DOHH2 (cell line): ENCODE results near the gene RPUSD1.

ENCODE experiments used
- EZH2phosphoT487 ChIP-seq: fragments of 200-600 bp; sonication (generic); IDR thresholded peaks from 2 replicates; pipeline ENCODE4 v1.6.1; 2017; ENCODE audit warnings: borderline replicate concordance, mild to moderate bottlenecking, antibody characterized with exemption, low read length, moderate library complexity, mixed read lengths
- TF ChIP-seq, protein P1 (sequence below): fragments of 200-600 bp; sonication (generic); IDR thresholded peaks from one replicate; pipeline ENCODE4 v1.5.1; 2014; ENCODE audit warnings: antibody characterized with exemption, mild to moderate bottlenecking, low read depth, low read length; ENCODE audit not compliant: poor library complexity, severe bottlenecking

DNA sequence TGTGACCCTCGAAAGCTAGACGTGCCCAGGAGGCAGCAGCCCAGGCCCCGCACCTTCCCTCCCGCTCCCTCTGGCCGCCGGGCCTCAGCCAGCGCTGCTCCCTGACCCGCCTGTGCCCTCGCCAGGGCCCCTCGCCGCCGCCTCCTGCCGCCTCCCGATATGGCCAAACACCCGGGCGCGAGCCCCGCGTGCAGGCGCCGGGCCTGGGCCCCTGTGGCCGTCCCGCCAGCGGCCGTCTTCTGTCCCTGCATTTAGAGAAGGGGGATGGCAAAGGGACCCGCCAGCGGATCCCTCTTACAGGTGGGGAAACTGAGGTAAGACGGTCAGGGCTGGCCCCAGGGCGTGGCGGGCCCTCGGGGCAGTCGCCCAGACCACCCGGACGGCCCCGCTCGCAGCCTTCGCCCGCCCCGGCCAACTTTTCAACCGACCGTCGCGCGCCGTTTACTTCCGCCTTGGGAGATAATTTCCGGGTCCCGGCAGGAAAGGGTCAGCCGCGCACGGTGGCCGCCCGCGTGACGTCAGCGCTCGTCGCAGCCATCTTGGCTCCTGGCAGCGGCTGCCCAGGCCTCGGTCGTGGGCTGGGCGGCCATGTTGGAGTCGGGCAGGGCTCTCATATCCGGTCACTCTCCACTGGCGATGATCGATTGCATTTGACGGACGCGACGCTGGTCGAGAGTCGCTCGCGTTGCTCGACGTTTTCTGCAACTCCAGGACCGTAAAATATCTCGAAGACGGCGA is 19.3 kb upstream of the RPUSD1 start:
- TF ChIP-seq, protein P1, sequence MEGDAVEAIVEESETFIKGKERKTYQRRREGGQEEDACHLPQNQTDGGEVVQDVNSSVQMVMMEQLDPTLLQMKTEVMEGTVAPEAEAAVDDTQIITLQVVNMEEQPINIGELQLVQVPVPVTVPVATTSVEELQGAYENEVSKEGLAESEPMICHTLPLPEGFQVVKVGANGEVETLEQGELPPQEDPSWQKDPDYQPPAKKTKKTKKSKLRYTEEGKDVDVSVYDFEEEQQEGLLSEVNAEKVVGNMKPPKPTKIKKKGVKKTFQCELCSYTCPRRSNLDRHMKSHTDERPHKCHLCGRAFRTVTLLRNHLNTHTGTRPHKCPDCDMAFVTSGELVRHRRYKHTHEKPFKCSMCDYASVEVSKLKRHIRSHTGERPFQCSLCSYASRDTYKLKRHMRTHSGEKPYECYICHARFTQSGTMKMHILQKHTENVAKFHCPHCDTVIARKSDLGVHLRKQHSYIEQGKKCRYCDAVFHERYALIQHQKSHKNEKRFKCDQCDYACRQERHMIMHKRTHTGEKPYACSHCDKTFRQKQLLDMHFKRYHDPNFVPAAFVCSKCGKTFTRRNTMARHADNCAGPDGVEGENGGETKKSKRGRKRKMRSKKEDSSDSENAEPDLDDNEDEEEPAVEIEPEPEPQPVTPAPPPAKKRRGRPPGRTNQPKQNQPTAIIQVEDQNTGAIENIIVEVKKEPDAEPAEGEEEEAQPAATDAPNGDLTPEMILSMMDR: no peak
- no peak for TF ChIP-seq EZH2phosphoT487
